ENCODE measurements around the gene TEX53. TPM values are rescaled to one million over a fixed set of nuclear protein-coding genes. Genes with fewer than 3 reads are reported as not detected.

The TEX53 gene
- total RNA-seq, 6 experiments from 2014 or later: not detected

DNA sequence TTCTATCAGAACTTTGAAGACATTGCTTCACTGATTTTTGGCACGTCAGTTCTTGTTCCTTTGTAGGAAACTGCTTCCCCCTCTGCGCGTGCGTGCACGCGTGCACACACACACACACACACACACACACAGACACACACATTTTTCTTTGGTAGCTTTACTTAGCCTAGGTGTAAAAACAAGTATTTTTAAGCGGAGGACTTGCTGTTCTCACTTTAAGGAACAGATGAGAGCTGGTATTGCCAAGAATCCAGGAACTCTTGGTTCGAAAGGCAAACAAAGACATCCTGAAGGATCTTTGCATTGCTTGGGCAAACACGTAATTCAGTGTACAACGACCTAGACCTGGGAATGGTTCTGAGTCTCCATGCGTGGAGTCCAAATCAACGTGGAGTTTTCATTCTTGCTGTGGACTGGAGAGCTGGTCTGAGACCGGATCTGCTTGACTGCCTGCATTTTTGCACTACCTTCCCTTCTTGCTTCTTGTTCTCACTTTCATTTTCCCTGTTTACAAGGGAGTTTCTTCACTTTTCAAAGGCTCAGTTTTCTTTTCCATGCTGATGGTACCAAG is 38.3 kb downstream of the TEX53 start:
- Histone ChIP-seq H3K4me3 (no peak overlapping the region), H3K36me3 (no peaks in the 10 kb centered on the region), H3K27me3 (no peaks in the 10 kb centered on the region), H3K27ac (peak overlapping the region in 2 of 3 donors; percentile 9 to 28), H3K9me3 (no peaks in the 10 kb centered on the region), H3K4me1 (peaks cover 0 to 5% (median 0%) of the 10 kb centered on the region in 4 donors)
- intact Hi-C loops (cut with DNase I): no loop called here
- ATAC-seq: peak in 1 of 4 donors; percentile 28
- TF ChIP-seq, protein P1, sequence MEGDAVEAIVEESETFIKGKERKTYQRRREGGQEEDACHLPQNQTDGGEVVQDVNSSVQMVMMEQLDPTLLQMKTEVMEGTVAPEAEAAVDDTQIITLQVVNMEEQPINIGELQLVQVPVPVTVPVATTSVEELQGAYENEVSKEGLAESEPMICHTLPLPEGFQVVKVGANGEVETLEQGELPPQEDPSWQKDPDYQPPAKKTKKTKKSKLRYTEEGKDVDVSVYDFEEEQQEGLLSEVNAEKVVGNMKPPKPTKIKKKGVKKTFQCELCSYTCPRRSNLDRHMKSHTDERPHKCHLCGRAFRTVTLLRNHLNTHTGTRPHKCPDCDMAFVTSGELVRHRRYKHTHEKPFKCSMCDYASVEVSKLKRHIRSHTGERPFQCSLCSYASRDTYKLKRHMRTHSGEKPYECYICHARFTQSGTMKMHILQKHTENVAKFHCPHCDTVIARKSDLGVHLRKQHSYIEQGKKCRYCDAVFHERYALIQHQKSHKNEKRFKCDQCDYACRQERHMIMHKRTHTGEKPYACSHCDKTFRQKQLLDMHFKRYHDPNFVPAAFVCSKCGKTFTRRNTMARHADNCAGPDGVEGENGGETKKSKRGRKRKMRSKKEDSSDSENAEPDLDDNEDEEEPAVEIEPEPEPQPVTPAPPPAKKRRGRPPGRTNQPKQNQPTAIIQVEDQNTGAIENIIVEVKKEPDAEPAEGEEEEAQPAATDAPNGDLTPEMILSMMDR (IDR thresholded peaks at IDR 0.05): no peak
- no peak for TF ChIP-seq POLR2A (IDR thresholded peaks at IDR 0.05)
- DNase-seq: no peak
- WGBS (ENCODE audit: insufficient coverage, low coverage, low lambda C conversion rate, missing lambda C conversion rate): 71% methylated on average over 13 of the region's 13 CpGs

GRCh38 chr9:114616684-114617520 is 40.7 kb downstream of the TEX53 start:
- 27% methylated on average over 3 of the region's 4 CpGs for WGBS (ENCODE audit: insufficient coverage, low coverage, low lambda C conversion rate, missing lambda C conversion rate)
- H3K27me3 ChIP-seq: no peaks in the 10 kb centered on the region
- H3K4me1 ChIP-seq: peaks cover 0 to 11% (median 0%) of the 10 kb centered on the region in 4 donors
- H3K9me3 ChIP-seq: no peaks in the 10 kb centered on the region
- no peak overlapping the region for H3K27ac ChIP-seq
- intact Hi-C loops (cut with DNase I): no loop called here
- H3K4me3 ChIP-seq: no peak overlapping the region
- DNase-seq (peak; percentile 64 to 77 (median 74)), ATAC-seq (peak; percentile 45 to 70 (median 58))
- TF ChIP-seq POLR2A (IDR thresholded peaks at IDR 0.05): no peak
- TF ChIP-seq, protein P1 (IDR thresholded peaks at IDR 0.05): no peak
- H3K36me3 ChIP-seq: no peaks in the 10 kb centered on the region

DNA sequence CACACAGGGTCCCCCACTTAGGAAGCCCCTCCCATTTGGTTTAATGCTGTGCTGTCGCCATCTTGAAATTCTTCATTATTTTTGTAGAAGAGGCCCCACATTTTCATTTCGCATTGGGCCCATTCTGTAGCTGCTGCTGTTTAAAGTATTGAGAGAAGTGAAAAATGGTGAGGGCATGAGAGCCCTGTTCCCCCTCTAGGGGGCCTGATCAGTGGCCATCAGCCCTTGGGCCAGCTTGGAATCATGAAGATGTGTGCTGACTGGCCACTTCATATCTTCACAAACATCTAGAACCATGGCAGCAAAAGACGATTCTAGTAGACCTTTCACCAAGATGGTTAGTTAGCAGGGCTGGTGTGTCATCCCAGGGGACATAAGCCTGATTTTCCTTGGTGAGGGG is 43.2 kb downstream of the TEX53 start:
- DNase-seq: no peak
- TF ChIP-seq, protein P1 (IDR thresholded peaks at IDR 0.05): no peak
- no peak for TF ChIP-seq POLR2A (IDR thresholded peaks at IDR 0.05)
- H3K27me3 ChIP-seq: no peaks in the 10 kb centered on the region
- H3K27ac ChIP-seq: no peak overlapping the region
- no peak overlapping the region for H3K4me3 ChIP-seq
- no peaks in the 10 kb centered on the region for H3K36me3 ChIP-seq
- H3K4me1 ChIP-seq: peaks cover 0 to 11% (median 0%) of the 10 kb centered on the region in 4 donors
- H3K9me3 ChIP-seq: no peaks in the 10 kb centered on the region
- intact Hi-C loops (cut with DNase I): no loop called here
- WGBS (ENCODE audit: insufficient coverage, low coverage, low lambda C conversion rate, missing lambda C conversion rate): 100% methylated on average over 2 of the region's 3 CpGs
- ATAC-seq: no peak

GRCh38 chr9:114613919-114614318 is 43.7 kb downstream of the TEX53 start:
- peaks cover 0 to 11% (median 0%) of the 10 kb centered on the region in 4 donors for H3K4me1 ChIP-seq
- H3K27ac ChIP-seq: no peak overlapping the region
- DNase-seq (no peak), ATAC-seq (no peak)
- no peaks in the 10 kb centered on the region for H3K36me3 ChIP-seq
- no peaks in the 10 kb centered on the region for H3K27me3 ChIP-seq
- WGBS (ENCODE audit: insufficient coverage, low coverage, low lambda C conversion rate, missing lambda C conversion rate): 50% methylated on average over 2 of the region's 3 CpGs
- TF ChIP-seq, protein P1 (IDR thresholded peaks at IDR 0.05): no peak
- no peak for TF ChIP-seq POLR2A (IDR thresholded peaks at IDR 0.05)
- no peak overlapping the region for H3K4me3 ChIP-seq
- H3K9me3 ChIP-seq: no peaks in the 10 kb centered on the region
- intact Hi-C loops (cut with DNase I): no loop called here

Data from right lobe of liver (tissue), 6 donors.